ENCODE measurements around the gene EVC2.

- TF ChIP-seq CTCF (IDR thresholded peaks at IDR 0.05; ENCODE audit: low read depth, low read length) (no peak), EZH2phosphoT487 (IDR thresholded peaks at IDR 0.05; ENCODE audit: low read depth) (no peak)
Measured at GRCh38 chr4:5715357-5715756, 7.0 kb upstream of the EVC2 start.

Data from OCI-LY3 (cell line).